Measurements from ENCODE around the gene ROGDI.
A peak's percentile ranks its signal among the peaks of the same experiment; 100 is the strongest.

- TF ChIP-seq ELK1 (IDR thresholded peaks at IDR 0.05; ENCODE audit: low read depth, low read length) (no peak), CTCF (IDR thresholded peaks at IDR 0.05) (no peak), RCOR1 (IDR thresholded peaks at IDR 0.05; ENCODE audit: low read depth, low read length) (no peak), KDM1A (IDR thresholded peaks at IDR 0.05; ENCODE audit: low read depth) (no peak), POLR2A (IDR thresholded peaks at IDR 0.05; ENCODE audit: low read length) (peak; percentile 36; the same call in 1 of the 2 replicates), EHMT2 (IDR thresholded peaks at IDR 0.05; ENCODE audit: low read depth) (no peak), CHD4 (IDR thresholded peaks at IDR 0.05; ENCODE audit: borderline replicate concordance) (no peak)
These were observed at the start of gene ROGDI for GRCh38 chr16:4801962-4802658.

All from A549 (cell line).